GM18517 (cell line): ENCODE data around the gene PCSK9.

Experiments
- ATAC-seq: cut with Tn5 transposase; IDR thresholded peaks from one replicate; pipeline ENCODE4 v1.9.1; 2021; ENCODE audit warnings: mild to moderate bottlenecking, moderate library complexity; ENCODE audit not compliant: unreplicated experiment

Gene PCSK9

GRCh38 chr1:55043011-55043410 lies 3.7 kb downstream of the PCSK9 start:
- no peak for ATAC-seq

DNA sequence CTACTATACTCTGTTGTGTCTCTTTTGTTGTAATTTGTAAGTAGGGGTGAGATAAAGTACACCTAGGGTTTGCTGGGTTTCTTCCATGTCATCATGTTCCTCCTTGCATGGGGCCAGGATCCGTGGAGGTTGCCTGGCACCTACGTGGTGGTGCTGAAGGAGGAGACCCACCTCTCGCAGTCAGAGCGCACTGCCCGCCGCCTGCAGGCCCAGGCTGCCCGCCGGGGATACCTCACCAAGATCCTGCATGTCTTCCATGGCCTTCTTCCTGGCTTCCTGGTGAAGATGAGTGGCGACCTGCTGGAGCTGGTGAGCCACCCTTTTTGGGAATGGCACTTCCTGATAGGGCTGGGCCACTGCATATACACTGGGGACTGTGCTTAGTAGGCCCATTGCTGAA lies 4.4 kb downstream of the PCSK9 start:
- ATAC-seq: no peak

DNA sequence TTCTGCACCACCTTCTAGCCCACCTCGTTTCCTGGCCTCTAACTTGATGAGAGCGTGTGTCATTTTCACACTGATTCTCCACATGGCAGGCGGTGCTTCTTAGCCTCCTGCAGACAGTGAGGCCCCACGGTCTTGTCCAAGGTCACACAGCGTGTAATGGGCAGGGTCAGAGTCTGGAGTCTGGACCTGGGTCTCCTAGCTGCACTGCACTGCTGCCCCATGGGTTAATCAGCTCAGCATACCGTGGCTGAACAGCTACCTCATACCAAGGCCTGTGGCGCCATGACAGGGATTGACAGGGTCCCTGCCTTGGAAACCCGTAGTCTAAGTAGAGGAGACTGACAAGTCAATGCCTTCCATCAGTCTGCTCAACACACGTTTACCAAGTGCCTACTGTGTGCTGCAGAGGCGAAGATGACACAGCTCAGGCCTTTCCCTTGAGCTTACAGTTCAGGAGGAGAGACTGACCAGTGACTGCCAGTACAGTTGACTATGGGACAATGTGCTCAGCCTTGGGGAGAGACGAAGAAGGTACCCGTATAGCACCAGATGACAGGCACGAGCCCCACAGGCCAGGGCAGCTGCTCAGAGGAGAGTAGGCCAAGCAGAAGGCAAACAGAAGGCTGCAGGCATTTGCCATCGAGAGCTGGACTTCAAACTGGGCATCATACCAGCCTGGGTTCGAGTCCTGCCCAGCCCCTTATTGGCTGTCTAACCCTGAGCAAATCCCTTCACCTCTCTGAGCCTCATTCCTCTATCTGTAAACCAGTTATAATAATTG lies 5.5 kb downstream of the PCSK9 start:
- ATAC-seq: no peak

DNA sequence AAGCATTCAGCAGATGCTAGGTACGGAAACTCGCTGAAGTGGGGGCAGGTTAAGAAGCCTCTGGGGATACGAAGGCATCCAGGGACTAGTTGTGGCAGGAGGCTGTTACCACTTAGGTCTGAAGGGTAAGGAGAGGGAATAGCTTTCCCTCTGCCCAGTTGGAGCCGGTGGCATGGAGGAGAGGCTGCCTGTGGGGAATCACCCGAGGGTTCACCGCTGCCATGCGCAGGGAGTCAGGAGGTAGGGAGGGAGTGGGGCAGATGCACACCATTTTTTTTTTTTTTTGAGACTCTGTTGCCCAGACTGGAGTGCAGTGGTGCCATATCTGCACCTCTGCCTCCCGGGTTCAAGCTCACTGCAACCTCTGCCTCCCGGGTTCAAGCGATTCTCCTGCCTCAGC lies 6.1 kb downstream of the PCSK9 start:
- no peak for ATAC-seq

DNA sequence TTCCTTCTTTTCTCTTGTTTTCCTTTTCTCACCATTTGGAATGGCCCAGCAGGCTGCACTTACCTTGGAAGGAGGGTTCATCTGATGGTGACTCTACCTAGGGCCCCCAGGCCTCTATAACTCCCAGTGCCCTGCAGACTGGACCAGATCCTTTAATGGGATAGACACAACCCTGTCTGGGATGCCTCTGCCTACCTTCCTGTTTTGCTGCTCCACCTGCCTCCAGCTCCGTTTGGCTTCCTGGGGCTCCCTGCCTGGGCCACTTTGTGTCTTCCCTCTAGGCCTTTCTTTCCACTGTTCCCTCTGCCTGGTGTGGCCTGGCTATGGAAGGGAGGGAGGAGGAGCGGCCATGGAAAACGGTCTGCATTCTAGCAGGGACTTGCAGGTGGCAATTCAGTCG lies 7.5 kb downstream of the PCSK9 start:
- no peak for ATAC-seq

DNA sequence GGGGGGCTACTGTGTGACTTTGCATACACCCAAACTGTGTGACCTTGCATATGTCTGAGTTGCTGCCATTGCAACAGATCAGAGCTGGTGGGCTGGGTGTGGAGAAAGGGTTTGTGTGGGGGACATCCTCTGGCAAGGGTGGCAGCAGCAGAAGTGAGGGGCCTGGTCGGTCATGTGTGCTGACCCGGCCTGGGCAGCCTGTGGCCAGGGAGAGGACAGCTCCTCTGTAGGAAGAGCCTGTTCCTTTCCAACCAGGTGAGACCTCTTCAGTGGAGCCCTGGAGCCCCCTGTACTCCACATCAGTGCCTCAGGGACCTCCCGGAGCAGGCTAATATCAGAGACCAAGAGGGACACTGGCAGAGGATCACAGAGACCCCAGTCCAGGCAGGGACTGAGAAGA lies 8.3 kb downstream of the PCSK9 start:
- no peak for ATAC-seq

GRCh38 chr1:55048453-55049270 lies 9.3 kb downstream of the PCSK9 start:
- ATAC-seq: no peak

DNA sequence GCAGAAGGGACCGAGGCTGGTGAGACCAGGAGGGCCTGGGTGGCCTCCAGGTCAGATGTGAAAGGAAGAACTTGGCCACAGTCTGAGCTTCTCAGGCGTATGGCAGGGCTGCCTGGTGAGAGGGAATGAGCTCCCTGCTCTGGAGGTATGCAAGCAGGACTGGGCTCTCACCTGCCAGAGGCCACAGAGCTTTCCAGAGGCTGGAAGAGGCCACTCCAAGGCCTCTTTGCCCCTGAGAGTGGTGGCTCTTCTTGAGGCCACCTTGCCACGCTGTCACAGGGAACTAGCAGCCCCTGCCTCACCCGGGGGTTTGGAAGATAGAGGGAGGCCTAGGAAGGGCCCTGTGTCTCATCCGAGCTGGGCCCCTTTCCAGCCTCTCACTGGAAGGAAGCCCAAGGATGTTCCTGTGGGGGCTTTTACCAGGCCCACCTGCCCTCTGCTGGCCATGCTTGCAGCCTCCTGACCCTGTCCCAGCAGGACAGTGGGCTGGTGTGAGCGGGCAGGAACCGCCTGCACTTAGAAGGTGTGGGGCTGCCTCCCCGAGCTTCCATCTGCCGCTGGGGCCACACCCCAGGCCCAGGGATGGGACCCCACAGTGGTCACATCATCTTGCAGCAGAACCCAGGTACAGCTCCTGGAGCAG lies 10.0 kb downstream of the PCSK9 start:
- no peak for ATAC-seq

- no peak for ATAC-seq
These were observed 10.5 kb downstream of the PCSK9 start for GRCh38 chr1:55049914-55050278.

DNA sequence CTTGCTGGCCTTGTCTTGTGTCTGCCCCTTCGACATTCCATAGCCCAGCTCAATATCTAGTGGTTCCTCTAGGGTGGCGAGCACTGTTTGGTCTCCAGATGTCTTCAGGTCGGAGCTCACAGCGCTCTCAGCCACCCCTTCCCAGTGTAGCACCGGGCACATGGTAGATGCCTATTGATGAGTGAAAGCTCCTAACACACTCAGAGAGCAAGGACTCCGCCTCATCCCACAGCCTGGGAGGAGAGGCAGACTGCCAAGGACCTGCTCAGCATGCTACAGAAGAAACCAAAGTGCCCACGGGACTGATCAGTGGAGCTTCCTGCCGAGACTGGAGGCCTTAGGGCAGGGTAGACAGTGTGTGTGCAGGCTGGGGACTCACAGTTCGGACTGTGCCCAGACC lies 10.9 kb downstream of the PCSK9 start:
- ATAC-seq: no peak

DNA sequence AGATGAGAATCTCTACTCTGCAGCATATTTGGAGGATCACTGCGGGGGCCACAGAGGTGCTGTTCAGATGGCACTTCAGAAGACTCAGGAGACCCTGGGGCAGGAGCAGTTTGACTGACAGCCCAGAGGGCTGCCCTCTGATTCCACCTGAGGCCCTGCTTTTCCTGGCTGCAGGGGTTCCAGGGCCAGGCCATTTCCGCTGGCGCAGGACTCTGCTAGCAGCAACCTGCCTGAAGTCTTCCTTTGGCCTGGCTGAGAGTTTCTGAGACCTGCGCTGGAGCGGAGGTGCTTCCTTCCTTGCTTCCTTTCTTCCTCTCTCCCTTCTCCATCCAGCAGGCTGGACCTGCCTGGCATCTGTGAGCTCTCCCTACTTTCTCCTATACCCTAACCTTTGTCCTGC lies 11.8 kb downstream of the PCSK9 start:
- no peak for ATAC-seq

- no peak for ATAC-seq
These were observed 12.3 kb downstream of the PCSK9 start for GRCh38 chr1:55051621-55052020.

GRCh38 chr1:55052221-55053142 lies 13.1 kb downstream of the PCSK9 start:
- no peak for ATAC-seq

GRCh38 chr1:55053265-55053954 lies 14.1 kb downstream of the PCSK9 start:
- ATAC-seq: no peak

GRCh38 chr1:55054396-55054795 lies 15.0 kb downstream of the PCSK9 start:
- no peak for ATAC-seq

- ATAC-seq: no peak
These were observed 15.9 kb downstream of the PCSK9 start for GRCh38 chr1:55055084-55055882.

DNA sequence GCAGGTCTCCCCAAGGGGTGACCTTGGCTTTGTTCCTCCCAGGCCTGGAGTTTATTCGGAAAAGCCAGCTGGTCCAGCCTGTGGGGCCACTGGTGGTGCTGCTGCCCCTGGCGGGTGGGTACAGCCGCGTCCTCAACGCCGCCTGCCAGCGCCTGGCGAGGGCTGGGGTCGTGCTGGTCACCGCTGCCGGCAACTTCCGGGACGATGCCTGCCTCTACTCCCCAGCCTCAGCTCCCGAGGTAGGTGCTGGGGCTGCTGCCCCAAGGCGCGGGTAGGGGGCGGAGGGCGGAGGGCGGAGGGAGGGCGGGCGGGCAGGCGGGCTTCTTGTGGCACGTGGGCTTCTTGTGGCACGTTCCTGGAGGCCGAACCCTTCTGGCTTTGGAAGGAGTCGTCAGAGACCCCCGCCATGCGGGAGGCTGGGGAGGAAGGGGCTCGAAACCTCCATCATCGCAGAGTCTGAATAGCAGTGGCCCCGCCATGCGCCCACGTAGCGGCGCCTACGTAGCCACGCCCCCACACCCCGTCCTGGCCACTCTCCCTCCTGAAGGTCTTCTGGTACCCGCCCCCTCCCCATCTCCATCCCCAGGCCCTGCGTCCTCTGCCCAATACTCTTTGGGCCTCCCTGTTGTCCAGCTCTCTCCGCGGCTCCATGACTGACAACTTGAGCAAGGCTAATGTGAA lies 16.7 kb downstream of the PCSK9 start:
- no peak for ATAC-seq

DNA sequence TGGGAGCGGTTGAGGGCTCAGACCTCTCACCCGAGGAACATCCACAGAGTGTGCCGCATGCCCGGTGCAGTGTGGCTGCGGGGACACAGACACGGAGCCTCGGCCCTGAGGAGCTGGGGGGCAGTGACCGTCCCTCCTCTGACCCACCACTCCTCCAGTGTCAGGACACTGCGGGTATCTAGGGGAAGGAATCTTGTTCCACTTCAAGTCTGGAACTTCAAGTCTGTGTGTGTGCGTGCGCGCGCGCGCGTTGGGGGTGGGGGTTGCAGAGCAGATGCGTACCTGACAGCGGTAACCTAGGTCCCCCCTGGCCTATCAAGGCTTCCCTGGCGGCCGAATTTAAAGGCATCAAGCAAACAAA lies 17.3 kb downstream of the PCSK9 start:
- ATAC-seq: no peak
